NB4 (cell line): ENCODE data around the gene FAM193A.
A peak's percentile ranks its signal among the peaks of the same experiment; 100 is the strongest.
"Not testable (repeated sequence)": the region's sequence is repeated elsewhere in the genome, so short reads cannot be mapped to it uniquely, and the experiment has no call there.

ENCODE experiments used
- DNase-seq: peaks from one replicate; pipeline ENCODE4 v3.0.0; 2010; ENCODE audit warnings: low read depth
- H3K4me3 ChIP-seq: one replicate; pipeline ENCODE4 v1.5.1; 2011; ENCODE audit warnings: mild to moderate bottlenecking, low read depth, low read length, moderate library complexity
- MYC ChIP-seq: IDR thresholded peaks from 2 replicates; pipeline ENCODE4 v1.6.1; 2011; ENCODE audit warnings: low read depth, low read length
- POLR2A ChIP-seq: IDR thresholded peaks from 2 replicates; pipeline ENCODE4 v1.6.1; 2011; ENCODE audit warnings: mild to moderate bottlenecking; ENCODE audit not compliant: insufficient read length; ENCODE audit errors: extremely low read depth
- TF ChIP-seq, protein P1 (sequence below): IDR thresholded peaks from 2 replicates; pipeline ENCODE4 v1.6.1; 2011; ENCODE audit warnings: low read depth, low read length
- TF ChIP-seq, protein P2 (sequence below): IDR thresholded peaks from one replicate; pipeline ENCODE4 v1.5.1; 2012; ENCODE audit warnings: low read depth, low read length

Gene FAM193A

DNA sequence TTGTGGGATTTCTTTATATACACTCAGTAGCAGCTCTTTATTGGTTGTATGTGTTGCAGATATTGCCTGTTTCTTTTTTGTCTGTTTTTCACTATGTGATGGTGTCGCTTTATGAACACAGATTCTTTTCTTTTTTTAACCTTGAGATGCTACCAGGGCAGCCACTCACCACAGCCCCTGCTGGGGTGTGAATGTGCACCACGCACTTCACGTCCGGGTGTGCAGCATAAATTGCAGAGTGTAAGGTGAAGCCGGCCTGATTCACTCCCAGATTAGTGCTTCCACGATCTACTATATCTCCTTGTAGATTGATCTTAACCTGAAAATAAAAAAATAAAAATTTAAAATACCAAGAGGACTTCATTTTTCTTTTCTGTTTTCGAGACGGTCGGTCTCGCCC is 71.4 kb downstream of the FAM193A start:
- DNase-seq, result no peak
- TF ChIP-seq, protein P1, sequence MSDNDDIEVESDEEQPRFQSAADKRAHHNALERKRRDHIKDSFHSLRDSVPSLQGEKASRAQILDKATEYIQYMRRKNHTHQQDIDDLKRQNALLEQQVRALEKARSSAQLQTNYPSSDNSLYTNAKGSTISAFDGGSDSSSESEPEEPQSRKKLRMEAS, result no peak
- TF ChIP-seq POLR2A (no peak), MYC (no peak)
- TF ChIP-seq, protein P2, sequence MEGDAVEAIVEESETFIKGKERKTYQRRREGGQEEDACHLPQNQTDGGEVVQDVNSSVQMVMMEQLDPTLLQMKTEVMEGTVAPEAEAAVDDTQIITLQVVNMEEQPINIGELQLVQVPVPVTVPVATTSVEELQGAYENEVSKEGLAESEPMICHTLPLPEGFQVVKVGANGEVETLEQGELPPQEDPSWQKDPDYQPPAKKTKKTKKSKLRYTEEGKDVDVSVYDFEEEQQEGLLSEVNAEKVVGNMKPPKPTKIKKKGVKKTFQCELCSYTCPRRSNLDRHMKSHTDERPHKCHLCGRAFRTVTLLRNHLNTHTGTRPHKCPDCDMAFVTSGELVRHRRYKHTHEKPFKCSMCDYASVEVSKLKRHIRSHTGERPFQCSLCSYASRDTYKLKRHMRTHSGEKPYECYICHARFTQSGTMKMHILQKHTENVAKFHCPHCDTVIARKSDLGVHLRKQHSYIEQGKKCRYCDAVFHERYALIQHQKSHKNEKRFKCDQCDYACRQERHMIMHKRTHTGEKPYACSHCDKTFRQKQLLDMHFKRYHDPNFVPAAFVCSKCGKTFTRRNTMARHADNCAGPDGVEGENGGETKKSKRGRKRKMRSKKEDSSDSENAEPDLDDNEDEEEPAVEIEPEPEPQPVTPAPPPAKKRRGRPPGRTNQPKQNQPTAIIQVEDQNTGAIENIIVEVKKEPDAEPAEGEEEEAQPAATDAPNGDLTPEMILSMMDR, result no peak
- no peak overlapping the region for H3K4me3 ChIP-seq

DNA sequence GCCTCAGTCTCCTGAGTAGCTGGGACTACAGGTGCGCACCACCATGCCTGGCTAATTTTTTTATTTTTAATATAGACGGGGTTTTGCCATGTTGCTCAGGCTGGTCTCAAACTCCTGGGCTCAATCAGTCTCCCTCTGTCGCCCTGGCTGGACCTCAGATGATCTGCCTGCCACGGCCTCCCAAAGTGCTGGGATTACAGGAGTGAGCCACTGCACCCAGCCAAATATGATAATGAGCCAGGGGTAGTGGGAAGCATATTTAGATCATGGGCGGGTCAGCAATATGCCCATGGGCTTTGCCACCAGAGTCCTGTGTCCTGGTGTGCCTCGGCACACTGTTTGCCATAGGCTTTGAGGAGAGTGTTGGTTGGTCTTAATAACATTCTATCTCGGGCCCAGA is 71.8 kb downstream of the FAM193A start:
- no peak for DNase-seq
- TF ChIP-seq, protein P1, result no peak
- TF ChIP-seq MYC (no peak), POLR2A (no peak)
- TF ChIP-seq, protein P2, result no peak
- no peak overlapping the region for H3K4me3 ChIP-seq

DNA sequence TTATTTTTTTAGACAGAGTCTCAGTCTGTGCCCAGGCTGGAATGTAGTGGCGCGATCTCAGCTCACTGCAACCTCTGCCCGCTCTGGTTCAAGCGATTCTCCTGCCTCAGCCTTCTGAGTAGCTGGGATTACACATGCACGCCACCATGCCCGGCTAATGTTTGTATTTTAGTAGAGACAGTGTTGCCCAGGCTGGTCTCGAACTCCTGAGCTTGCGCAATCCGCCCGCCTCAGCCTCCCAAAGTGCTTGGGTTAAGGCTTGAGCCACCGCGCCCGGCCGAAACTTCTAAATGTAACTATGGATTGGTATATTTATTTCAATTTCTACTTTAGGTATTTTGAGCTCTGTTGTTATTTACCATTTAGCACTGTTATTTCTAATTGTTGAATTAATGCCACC is 79.4 kb downstream of the FAM193A start:
- no peak overlapping the region for H3K4me3 ChIP-seq
- DNase-seq, result peak; percentile 33
- TF ChIP-seq POLR2A, result no peak
- TF ChIP-seq, protein P1, result no peak
- TF ChIP-seq MYC, result no peak
- TF ChIP-seq, protein P2, result no peak

DNA sequence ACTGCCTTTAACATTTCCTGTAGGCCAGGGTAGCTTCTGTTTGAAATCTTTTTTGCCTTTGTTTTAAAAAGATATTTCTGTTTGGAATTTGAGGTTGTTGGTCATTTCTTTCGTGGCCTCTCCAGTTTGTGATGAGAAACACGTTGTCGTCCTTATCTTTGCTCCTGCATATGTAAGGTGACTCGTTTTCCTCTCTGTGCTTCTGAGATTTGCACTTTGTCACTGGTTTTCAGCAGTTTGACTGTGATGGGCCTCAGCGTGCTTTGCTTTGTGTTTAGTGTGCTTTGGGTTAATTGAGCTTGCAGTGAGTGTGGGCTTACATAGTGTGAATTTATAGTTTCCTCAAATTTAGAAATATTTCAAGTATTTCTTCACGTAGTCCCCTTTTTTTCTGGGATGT is 81.5 kb downstream of the FAM193A start:
- TF ChIP-seq MYC, result no peak
- TF ChIP-seq, protein P2, result no peak
- TF ChIP-seq, protein P1, result no peak
- TF ChIP-seq POLR2A, result no peak
- no peak for DNase-seq
- no peak overlapping the region for H3K4me3 ChIP-seq

DNA sequence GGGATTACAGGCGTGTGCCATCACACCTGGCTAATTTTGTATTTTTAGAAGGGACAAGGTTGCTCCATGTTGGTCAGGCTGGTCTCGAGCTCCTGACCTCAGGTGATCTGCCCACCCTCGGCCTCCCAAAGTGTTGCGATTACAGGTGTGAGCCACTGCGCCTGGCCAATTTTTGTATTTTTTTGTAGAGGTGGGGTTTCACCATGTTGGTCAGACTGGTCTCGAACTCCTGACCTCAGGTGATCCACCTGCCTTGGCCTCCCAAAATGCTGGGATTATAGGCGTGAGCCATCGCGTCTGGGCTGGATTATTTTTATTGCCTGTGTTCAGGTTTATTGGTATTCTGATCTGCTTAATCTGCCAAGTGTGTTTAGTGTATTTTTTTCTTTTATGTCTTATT is 82.3 kb downstream of the FAM193A start:
- not testable (repeated sequence) for H3K4me3 ChIP-seq, DNase-seq

DNA sequence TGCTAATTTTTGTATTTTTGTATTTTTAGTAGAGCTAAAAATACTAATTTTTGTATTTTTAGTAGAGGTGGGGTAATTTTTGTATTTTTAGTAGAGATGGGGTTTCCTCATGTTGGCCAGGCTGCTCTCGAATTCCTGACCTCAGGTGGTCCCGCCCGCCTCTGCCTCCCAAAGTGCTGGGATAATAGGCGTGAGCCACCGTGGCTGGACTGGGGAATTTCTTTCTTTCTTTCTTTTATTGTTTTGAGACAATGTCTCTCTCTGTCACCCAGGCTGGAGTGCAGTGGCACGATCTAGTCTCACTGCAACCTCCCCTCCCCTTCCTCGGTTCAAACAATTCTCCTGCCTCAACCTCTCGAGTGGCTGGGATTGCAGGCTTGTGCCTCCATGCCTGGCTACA is 83.0 kb downstream of the FAM193A start:
- DNase-seq, result no peak
- TF ChIP-seq MYC, result no peak
- TF ChIP-seq, protein P1, result no peak
- no peak for TF ChIP-seq POLR2A
- TF ChIP-seq, protein P2, result no peak
- H3K4me3 ChIP-seq, result no peak overlapping the region
